Lung (tissue), 12 donors: ENCODE results near the gene FRK. TPM values are rescaled to one million over a fixed set of nuclear protein-coding genes. Genes with fewer than 3 reads are reported as not detected.
"Not testable (repeated sequence)": the region's sequence is repeated elsewhere in the genome, so short reads cannot be mapped to it uniquely, and the experiment has no call there.

Experiments used
- ATAC-seq: fragments of 200-7000 bp; cut with Tn5 transposase; one replicate; pipeline ENCODE4 v1.9.1; 2020; ENCODE audit warnings: moderate number of reproducible peaks; ENCODE audit not compliant: insufficient read depth, low FRiP score
- DNase-seq, 3 donors: peaks; one replicate each; pipeline ENCODE4 v3.0.0-alpha.2; 2013 to 2017
- H3K27ac ChIP-seq, 2 donors: one replicate each; pipeline ENCODE4 v1.5.1; 2013; ENCODE audit warnings: mild to moderate bottlenecking in 2 of 2, moderate library complexity in 2 of 2, control low read depth in 1 of 2, inconsistent platforms in 1 of 2, low read depth in 1 of 2, low read length in 1 of 2
- H3K27me3 ChIP-seq, 3 donors: one replicate each; pipeline ENCODE4 v1.5.1; 2013; ENCODE audit warnings: low read length in 2 of 3; ENCODE audit not compliant: control insufficient read depth in 3 of 3, insufficient read depth in 3 of 3
- H3K36me3 ChIP-seq, 4 donors: one replicate each; pipeline ENCODE4 v1.5.1; 2013; ENCODE audit warnings: low read length in 4 of 4, mild to moderate bottlenecking in 1 of 4, moderate library complexity in 1 of 4; ENCODE audit not compliant: control insufficient read depth in 4 of 4, insufficient read depth in 4 of 4
- H3K4me1 ChIP-seq, 5 donors: one replicate each; pipeline ENCODE4 v1.5.1; 2013; ENCODE audit warnings: low read length in 5 of 5, mild to moderate bottlenecking in 2 of 5, moderate library complexity in 1 of 5; ENCODE audit not compliant: control insufficient read depth in 5 of 5, insufficient read depth in 5 of 5
- H3K4me3 ChIP-seq: one replicate; pipeline ENCODE4 v1.5.1; 2013; ENCODE audit warnings: mild to moderate bottlenecking, control low read depth, moderate library complexity
- H3K9ac ChIP-seq, 2 donors: one replicate each; pipeline ENCODE4 v1.5.1; 2013; ENCODE audit warnings: low read length in 2 of 2, control low read depth in 1 of 2; ENCODE audit not compliant: insufficient read depth in 1 of 2
- H3K9me3 ChIP-seq, 4 donors: one replicate each; pipeline ENCODE4 v1.5.1; 2013; ENCODE audit warnings: low read length in 3 of 4, mild to moderate bottlenecking in 1 of 4, moderate library complexity in 1 of 4; ENCODE audit not compliant: control insufficient read depth in 4 of 4, insufficient read depth in 3 of 4
- CTCF ChIP-seq: IDR thresholded peaks from 2 replicates; pipeline ENCODE4 v1.5.1; 2012; ENCODE audit warnings: mild to moderate bottlenecking; ENCODE audit errors: control extremely low read depth, extremely low read depth
- WGBS, 2 donors: extraction: QIAGEN DNeasy Blood & Tissue Kit; methylation state at CpG; one replicate each; pipeline ENCODE4 v1.1.7; 2013; 5-methylcytosine and 5-hydroxymethylcytosine counted together
- polyA plus RNA-seq, 2 donors: library from polyadenylated mRNA; stranded (reverse); fragments of 200-250 nt; gene quantifications; one replicate each; pipeline ENCODE4 v1.2.1, GENCODE V29; 2013
- total RNA-seq, 2 donors: library from RNA; depleted of rRNA in 1 of 2; stranded (reverse); fragments of >200 nt in 1 of 2; gene quantifications; one replicate each; pipeline ENCODE4 v1.2.1, GENCODE V29; 2014 to 2021
- donor health status: control.
- donor health status: control.
- donor health status: Bipolar disorder and iron deficiency.
- donor health status: healthy.
- donor health status: DM: yes; HTN: yes; CAD: no.

The FRK gene
- total and polyA plus RNA-seq, 4 donors: 1.2 to 18.3 (median 5.1) TPM

GRCh38 chr6:116047173-116047933 is 13.3 kb downstream of the FRK start:
- Histone ChIP-seq H3K4me3 (no peak overlapping the region), H3K9me3 (peaks cover 0 to 4% (median 0%) of the 10 kb centered on the region in 4 donors), H3K4me1 (no peaks in the 10 kb centered on the region), H3K36me3 (no peaks in the 10 kb centered on the region), H3K27ac (no peak overlapping the region), H3K9ac (no peak overlapping the region), H3K27me3 (no peaks in the 10 kb centered on the region)
- WGBS, 2 donors: 87 to 95% methylated on average over 3 of the region's 3 CpGs
- ATAC-seq (no peak), DNase-seq (no peak)
- no peak for TF ChIP-seq CTCF

- 0% methylated on average over 1 of the region's 1 CpG for WGBS, 2 donors
- no peak for DNase-seq
- Histone ChIP-seq H3K27me3 (no peaks in the 10 kb centered on the region), H3K36me3 (no peaks in the 10 kb centered on the region), H3K4me1 (no peaks in the 10 kb centered on the region), H3K9me3 (peaks cover 0 to 4% (median 0%) of the 10 kb centered on the region in 4 donors), H3K4me3 (no peak overlapping the region), H3K9ac (no peak overlapping the region), H3K27ac (no peak overlapping the region)
- no peak for TF ChIP-seq CTCF
- no peak for ATAC-seq
These were observed 14.0 kb downstream of the FRK start for GRCh38 chr6:116046737-116047136.

- not testable (repeated sequence) for ATAC-seq, DNase-seq, H3K27me3 ChIP-seq, H3K9ac ChIP-seq, H3K27ac ChIP-seq, H3K4me1 ChIP-seq, H3K9me3 ChIP-seq, H3K4me3 ChIP-seq, H3K36me3 ChIP-seq
These were observed 14.4 kb downstream of the FRK start for GRCh38 chr6:116046272-116046671.

- no peak overlapping the region for H3K9ac ChIP-seq
- H3K4me1 ChIP-seq: no peaks in the 10 kb centered on the region
- no peak overlapping the region for H3K4me3 ChIP-seq
- no peaks in the 10 kb centered on the region for H3K27me3 ChIP-seq
- H3K9me3 ChIP-seq: peaks cover 0 to 6% (median 1%) of the 10 kb centered on the region in 4 donors
- DNase-seq (no peak), ATAC-seq (no peak)
- H3K36me3 ChIP-seq: no peaks in the 10 kb centered on the region
- 89 to 90% methylated on average over 5 of the region's 5 CpGs for WGBS, 2 donors
- no peak for TF ChIP-seq CTCF
- no peak overlapping the region for H3K27ac ChIP-seq
These were observed 18.8 kb downstream of the FRK start for GRCh38 chr6:116041934-116042333.
